COR-L47 (cell line): ENCODE data around the gene TRAF3.
"Not testable (repeated sequence)": the region's sequence is repeated elsewhere in the genome, so short reads cannot be mapped to it uniquely, and the experiment has no call there.

Experiments used
- DNase-seq: peaks from one replicate; lab custom pipeline; 2025; lab: John Stamatoyannopoulos, UW

TRAF3 gene

GRCh38 chr14:102807013-102807406, 29.8 kb downstream of the TRAF3 start:
- no peak for DNase-seq

GRCh38 chr14:102809870-102810269, 32.6 kb downstream of the TRAF3 start:
- DNase-seq = no peak

GRCh38 chr14:102810523-102810922, 33.3 kb downstream of the TRAF3 start:
- no peak for DNase-seq

DNA sequence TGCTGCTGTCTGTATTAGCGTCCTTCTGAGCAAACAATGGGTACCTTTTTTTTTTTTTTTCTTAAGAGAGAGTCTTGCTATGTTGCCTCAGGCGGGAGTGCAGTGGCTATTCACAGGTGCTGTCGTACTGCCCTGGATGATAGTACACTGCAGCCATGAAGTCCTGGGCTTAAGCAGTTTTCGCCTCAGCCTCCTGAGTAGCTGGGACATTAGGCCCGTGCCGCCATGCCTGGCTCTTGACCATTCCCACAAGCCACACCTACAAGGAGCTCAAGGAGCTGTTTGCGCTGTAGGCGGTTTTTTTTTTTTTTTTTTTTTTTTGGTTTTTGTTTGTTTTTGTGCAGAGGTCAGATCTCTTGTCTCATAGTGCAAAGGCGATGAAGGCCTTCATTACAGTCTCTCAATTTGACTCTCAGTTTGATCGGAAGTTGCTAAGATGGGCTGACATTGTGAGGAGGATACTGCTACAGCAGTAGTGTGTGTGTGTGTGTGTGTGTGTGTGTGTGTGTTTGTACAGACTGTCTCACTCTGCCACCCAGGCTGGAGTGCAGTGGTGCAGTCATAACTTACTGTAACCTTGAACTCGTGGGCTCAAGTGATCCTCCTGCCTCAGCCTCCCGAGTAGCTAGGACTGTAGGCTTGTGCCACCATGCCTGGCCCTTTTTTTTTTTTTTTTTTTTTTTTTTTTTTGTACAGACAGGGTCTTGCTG, 34.2 kb downstream of the TRAF3 start:
- no peak for DNase-seq

DNA sequence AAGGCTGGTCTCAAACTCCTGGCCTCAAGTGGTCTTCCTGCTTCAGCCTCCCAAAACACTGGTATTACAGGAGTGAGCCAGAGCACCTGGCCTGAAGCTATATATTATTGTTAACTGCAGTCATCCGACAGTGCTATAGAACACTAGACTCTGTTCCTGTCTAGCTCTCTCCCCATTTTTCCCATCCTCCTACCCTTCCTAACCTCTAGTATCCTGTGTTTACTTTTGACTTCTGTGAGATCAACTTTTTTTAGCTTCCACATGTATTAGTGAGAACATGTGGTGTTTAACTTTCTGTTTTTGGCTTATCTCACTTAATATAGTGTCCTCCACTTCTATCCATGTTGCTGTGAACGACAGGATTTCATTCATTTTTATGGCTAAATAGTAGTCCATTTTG, 34.7 kb downstream of the TRAF3 start:
- DNase-seq = no peak

- DNase-seq = no peak
Measured at GRCh38 chr14:102813691-102814090, 36.4 kb downstream of the TRAF3 start.

- no peak for DNase-seq
Measured at GRCh38 chr14:102817318-102817717, 40.1 kb downstream of the TRAF3 start.

DNA sequence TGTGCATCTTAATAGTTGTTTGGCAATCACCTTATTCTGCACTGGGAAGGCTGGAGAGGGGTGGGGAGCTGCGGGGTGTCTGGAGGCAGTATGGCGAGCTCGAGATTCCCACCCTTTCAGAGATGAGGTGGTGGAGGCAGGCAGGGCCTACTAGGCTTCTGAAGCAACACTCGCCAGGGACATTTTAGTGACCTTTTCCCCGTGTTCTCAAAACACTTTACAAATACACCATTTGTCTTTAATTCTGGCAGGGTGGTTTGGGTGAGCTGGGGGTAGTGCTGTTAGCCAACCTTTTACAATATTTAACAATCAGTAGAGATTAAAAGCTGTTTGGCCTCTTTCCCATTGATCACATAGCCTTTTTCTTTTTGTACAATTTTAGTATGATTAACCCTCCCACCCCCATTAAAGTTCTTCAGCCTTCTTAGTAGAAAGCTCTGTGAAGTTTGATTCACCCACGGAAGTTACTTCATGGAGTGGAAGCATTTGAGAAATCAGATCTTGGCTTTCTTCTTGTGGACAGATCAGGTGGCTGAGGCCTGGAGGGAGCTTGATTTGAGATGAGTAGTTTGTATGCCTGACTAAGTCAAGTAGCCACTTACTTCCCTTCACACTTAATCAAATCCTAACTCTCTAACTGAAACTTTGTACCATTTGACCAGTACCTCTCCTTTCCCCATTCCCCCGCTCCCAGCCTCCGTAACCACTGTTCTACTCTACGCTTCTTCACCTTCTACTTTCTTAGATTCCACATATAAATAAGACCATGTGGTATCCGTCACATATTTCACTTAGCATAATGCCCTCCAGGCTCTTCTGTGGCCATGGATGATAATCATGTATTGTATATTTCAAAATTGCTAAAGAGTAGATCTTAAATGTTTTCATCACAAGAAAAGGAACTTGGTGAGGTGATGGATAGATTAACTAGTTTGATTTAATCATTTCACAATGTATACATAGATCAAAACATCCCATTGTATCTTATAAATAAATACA, 41.0 kb downstream of the TRAF3 start:
- DNase-seq = no peak

DNA sequence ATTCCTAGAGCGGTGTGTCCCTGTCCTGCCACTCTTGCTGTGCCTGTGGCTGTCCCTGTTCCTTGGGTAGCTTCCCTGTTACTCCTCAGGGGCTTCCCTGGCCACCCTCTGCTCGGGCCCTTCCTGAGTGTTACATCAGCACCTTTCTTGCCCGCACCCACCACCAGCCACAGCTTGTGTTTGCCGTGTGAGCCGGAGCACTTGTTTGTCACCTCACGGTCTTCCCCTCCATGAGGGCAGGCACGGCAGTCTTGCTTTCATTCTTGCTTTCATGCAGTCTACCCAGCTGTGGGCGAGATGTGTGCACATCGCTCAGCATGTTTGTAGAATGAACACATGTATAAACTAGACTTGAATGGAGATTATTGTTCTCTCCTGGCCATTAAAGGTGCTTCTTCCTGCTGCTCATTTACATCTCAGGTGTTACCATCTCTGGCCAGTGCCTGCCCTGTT, 42.0 kb downstream of the TRAF3 start:
- DNase-seq = peak; percentile 13

GRCh38 chr14:102819747-102820330, 42.6 kb downstream of the TRAF3 start:
- no peak for DNase-seq

DNA sequence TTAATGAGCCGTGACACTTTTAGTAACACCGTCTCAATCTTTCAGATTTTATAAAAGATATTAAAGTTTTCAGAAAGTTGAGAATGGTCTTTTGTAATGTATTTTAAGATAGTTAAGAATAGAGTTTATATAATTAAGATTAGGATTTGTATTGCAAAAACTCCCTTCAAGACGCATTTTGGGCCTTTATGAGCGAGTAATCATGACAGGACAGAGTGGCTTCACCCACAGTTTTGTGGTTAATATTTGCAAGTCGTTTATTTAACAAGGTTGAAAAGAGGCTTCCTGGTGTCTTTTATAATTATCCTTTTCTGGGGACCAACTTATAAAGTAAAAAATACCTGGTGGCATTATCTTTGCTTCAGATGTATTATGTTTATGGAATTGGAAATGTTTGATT, 44.0 kb downstream of the TRAF3 start:
- DNase-seq = no peak

- DNase-seq = no peak
Measured at GRCh38 chr14:102822311-102822863, 45.1 kb downstream of the TRAF3 start.

GRCh38 chr14:102822887-102823286, 45.6 kb downstream of the TRAF3 start:
- not testable (repeated sequence) for DNase-seq

DNA sequence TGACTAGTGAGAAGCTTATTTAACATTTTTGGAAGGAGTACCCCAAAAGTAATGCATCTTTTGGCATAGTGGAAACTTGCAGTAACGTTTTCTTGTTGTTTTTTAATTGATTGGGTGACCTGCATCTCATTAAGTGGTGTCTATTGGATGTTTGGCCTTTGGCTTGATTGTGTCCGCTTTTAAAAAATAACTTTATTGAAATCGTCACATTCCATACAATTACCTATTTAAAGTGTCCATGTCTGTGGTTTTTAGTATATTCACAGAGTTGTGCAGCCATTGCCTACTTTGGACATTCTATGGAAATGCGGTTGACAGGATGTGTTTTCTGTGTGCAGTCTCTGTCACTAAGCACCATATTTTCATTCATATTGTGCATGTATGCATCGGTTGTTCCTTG, 46.3 kb downstream of the TRAF3 start:
- no peak for DNase-seq

GRCh38 chr14:102824832-102825231, 47.6 kb downstream of the TRAF3 start:
- no peak for DNase-seq

GRCh38 chr14:102825307-102826095, 48.3 kb downstream of the TRAF3 start:
- DNase-seq = no peak

DNA sequence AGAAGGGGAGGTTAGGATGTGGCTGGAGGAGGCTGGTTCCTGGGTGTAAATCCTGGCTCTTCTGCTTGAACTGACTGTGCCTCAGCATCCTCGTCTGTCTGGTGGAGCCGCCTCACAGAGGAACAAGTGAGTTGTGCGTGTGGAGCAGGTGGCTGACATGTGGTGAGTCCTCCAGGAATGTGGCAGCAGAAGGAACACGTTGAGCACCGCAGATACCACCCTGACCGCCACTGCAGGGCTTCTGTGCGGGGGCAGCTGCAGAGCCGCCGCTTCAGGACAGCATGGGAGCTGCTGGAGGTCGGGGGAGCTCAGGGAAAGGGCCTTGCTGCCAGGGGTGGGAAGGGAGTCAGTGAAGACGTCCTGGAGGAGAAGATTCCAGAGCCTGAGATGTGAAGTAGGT, 48.9 kb downstream of the TRAF3 start:
- no peak for DNase-seq

GRCh38 chr14:102826751-102827675, 49.8 kb downstream of the TRAF3 start:
- no peak for DNase-seq

DNA sequence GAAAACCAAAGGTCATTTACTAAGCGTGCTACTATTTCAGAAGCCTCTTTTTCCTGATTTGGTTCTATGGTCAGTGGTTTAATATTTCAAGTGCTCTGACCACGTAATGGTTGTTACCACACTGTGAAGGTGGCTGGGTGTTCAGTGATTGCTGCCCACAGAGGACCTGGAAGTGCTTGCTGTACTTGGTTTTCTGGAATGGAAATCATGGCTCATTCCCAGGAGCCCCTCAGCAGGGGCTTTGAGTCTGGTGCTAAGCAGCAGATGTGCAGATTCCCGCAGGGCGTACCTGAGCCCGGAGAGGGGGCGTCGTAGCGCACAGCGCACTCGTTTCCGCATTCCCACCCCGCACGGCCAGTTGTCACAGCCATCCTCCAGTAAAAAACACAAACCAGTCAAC, 50.5 kb downstream of the TRAF3 start:
- no peak for DNase-seq

GRCh38 chr14:102828151-102828550, 50.9 kb downstream of the TRAF3 start:
- no peak for DNase-seq
